Embryonic facial prominence (tissue), 1 donor: ENCODE results near the gene CRY1.
"Not testable (repeated sequence)": the region's sequence is repeated elsewhere in the genome, so short reads cannot be mapped to it uniquely, and the experiment has no call there.

Experiments
- DNase-seq: peaks from one replicate; pipeline ENCODE4 v3.0.0-alpha.2; 2016; ENCODE audit errors: extremely low spot score

The CRY1 gene

GRCh38 chr12:107108995-107109508 lies 15.7 kb upstream of the CRY1 start:
- no peak for DNase-seq

- not testable (repeated sequence) for DNase-seq
Observed at GRCh38 chr12:107108366-107108765, 15.0 kb upstream of the CRY1 start.

GRCh38 chr12:107107381-107107780 lies 14.0 kb upstream of the CRY1 start:
- no peak for DNase-seq

GRCh38 chr12:107106241-107107025 lies 13.1 kb upstream of the CRY1 start:
- no peak for DNase-seq

- DNase-seq = no peak
Observed at GRCh38 chr12:107105410-107105703, 12.0 kb upstream of the CRY1 start.

- DNase-seq = no peak
Observed at GRCh38 chr12:107103516-107103915, 10.2 kb upstream of the CRY1 start.

- DNase-seq = no peak
Observed at GRCh38 chr12:107103097-107103496, 9.7 kb upstream of the CRY1 start.

GRCh38 chr12:107102294-107102693 lies 8.9 kb upstream of the CRY1 start:
- no peak for DNase-seq

GRCh38 chr12:107101651-107102050 lies 8.3 kb upstream of the CRY1 start:
- no peak for DNase-seq

- no peak for DNase-seq
Observed at GRCh38 chr12:107099917-107100316, 6.6 kb upstream of the CRY1 start.

- DNase-seq = no peak
Observed at GRCh38 chr12:107096571-107096970, 3.2 kb upstream of the CRY1 start.

GRCh38 chr12:107094183-107094448 lies 767 bp upstream of the CRY1 start:
- DNase-seq = no peak

GRCh38 chr12:107092669-107093416 lies 506 bp downstream of the CRY1 start:
- no peak for DNase-seq

GRCh38 chr12:107091989-107092641 lies 1.2 kb downstream of the CRY1 start:
- DNase-seq = peak; percentile 92

GRCh38 chr12:107091381-107091780 lies 2.0 kb downstream of the CRY1 start:
- DNase-seq = peak; percentile 27

- DNase-seq = no peak
Observed at GRCh38 chr12:107090711-107091110, 2.6 kb downstream of the CRY1 start.

GRCh38 chr12:107088912-107089311 lies 4.4 kb downstream of the CRY1 start:
- DNase-seq = no peak

GRCh38 chr12:107086314-107086713 lies 7.0 kb downstream of the CRY1 start:
- DNase-seq = no peak

GRCh38 chr12:107081778-107082177 lies 11.6 kb downstream of the CRY1 start:
- no peak for DNase-seq

GRCh38 chr12:107080299-107080698 lies 13.1 kb downstream of the CRY1 start:
- DNase-seq = no peak

- no peak for DNase-seq
Observed at GRCh38 chr12:107079172-107080011, 14.0 kb downstream of the CRY1 start.

- not testable (repeated sequence) for DNase-seq
Observed at GRCh38 chr12:107073266-107073665, 20.1 kb downstream of the CRY1 start.
